T-helper 9 cell (primary cell): ENCODE results near the gene L2HGDH.
"Not testable (repeated sequence)": the region's sequence is repeated elsewhere in the genome, so short reads cannot be mapped to it uniquely, and the experiment has no call there.

ENCODE experiments used
- DNase-seq: peaks from one replicate; pipeline ENCODE4 v3.0.0-alpha.2; 2020
- total RNA-seq, 2 donors: gene quantifications; one replicate each; lab custom pipeline; 2026; lab: John Stamatoyannopoulos, UW

L2HGDH gene
- total RNA-seq = 2.2 to 5.1 reads per million in 2 donors

DNA sequence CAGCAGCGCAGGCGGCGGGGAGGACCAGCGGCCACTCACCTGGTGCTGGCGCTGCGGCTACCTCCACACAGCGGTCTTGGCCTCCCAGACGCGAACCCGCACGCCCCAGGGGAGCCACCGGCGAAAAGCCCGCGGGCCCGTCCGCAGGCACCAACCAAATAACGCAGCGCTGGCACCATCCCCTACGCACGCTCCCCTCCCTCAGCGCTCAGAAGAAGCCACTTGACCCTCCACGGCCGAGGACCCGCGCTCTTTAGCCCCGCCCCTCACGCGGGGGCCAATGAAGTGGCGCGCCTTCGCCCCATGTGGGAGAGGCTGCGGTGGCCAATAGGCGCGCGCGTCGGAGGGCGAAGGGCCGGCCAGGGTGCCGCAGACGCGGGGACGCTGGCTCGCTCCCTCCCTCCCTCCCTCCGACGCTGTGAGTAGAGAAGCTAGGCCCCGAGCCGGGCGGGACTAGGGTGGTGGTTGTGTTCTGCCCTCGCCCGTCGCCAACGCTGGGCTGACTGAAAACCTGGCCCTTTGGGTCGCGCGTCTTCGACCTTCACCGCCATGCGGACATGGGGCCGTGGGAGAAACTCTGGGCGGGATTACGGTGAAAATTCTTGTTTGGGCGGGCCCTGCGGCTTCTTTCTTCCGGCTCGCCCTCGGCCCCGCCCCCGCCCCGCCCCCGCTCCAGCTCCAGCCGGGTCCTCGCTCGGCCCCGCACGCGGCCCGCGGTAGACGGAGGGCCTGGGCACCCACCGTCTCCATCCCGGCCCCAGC lies at the start of gene L2HGDH, which contains the start of gene DMAC2L:
Gene L2HGDH (minus strand): TSS at position 258 of the 762 bp plus-strand sequence. CDS start 79 bp downstream, at position 179.
Gene DMAC2L (plus strand): TSS at position 353 of the 762 bp plus-strand sequence. CDS start 9,164 bp downstream, outside the sequence.
- DNase-seq = peak; percentile 80

DNA sequence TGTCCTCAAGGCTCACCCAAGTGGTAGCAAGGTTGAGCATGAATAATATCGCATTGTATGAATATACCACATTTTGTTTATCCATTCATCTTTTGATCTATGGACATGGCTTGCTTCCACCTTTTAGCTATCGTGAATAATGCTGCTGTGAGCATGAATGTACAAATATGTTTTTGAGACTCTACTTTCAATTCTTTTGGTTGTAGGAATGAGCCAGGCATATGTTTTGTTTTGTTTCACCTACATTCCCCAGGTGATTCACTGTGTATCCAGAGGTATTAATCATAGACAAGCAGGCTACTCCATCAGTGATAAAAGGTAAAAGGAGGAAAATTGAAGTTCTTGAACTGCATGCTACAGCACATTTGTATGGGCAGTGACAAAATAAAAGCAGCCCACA lies 48.8 kb upstream of the L2HGDH start:
- no peak for DNase-seq

DNA sequence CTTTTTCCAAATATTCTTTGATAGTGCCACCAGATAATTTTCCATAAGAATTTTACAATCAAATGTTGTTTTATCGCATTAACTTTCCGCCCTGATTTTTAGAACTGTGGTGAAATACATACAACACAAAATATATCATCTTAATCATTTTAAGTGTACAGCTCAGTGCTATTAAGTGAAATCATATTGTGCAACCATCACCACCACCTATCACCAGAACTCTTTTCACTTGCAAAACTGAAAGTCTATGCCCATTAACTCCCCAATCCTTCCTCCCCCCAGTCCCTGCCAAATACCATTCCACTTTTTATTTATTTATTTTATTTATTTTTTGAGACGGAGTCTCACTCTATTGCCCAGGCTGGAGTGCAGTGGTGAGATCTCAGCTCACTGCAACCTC lies 48.1 kb upstream of the L2HGDH start:
- no peak for DNase-seq

DNA sequence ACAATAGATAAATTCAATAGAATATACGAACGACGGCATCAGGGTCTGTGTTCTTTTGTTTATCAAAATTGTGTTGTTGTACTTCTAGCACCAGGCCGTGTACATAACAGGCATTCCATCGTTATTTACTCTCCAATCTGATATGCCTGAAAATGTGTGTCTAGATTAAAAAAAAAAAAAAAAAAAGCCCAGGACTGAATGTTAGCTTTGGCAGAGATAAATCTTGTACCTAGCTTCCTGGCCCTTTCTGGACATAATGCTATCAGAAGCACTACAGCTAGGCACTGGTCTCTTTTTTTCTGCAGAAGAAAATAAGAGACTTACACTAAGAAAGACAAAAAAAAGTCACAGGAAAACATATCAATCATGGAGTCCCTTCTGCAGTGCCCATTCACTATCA lies 47.6 kb upstream of the L2HGDH start:
- no peak for DNase-seq

DNA sequence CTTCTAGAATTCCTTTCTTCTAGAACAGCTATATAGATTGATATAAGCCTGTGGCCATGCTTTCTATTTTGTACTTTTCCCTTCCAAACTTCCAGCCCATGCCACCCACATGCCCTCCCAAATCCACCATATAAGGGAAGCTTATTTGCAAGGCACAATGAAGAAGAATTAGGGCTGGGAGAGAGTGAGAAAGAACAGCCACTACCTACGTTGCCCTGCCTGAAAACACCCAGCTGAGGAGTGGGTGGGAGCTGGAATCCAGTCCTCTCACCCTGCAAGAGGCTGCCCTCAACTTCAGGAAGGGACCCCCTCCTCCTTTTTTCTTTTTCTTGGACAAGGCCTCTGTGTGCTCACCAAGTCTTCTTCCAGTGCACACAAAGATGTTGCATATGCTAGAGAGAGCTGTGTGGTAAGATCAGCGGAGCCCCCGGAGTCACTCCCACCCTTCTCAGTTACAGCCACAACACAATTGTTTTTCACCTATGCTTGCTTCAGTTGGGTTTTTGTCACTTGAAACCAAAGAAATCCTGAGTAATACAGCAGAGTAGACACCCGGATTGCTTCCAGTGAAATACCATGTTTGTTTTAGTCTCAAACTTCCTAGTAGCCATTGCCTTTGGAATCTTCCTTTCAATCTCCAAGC lies 45.8 kb upstream of the L2HGDH start:
- DNase-seq = no peak

DNA sequence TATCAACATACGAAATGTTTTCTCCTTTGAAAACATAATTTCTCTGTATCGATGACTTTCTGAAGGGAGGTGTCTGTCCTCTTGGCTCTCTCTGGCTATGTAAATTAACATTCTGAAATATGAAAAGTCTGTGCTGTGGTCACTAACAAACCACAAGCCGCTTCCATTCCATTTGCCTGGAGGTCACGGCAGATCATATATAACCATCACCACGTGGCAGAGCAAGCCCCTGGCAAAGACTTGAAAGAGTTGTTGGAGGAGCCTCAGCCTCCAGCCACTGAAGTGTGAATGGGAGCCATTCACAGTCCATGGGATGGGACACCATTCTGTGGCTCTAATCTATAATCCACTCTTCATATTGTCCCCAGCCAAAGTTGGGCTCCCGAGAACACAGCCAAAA lies 45.1 kb upstream of the L2HGDH start:
- DNase-seq = no peak

DNA sequence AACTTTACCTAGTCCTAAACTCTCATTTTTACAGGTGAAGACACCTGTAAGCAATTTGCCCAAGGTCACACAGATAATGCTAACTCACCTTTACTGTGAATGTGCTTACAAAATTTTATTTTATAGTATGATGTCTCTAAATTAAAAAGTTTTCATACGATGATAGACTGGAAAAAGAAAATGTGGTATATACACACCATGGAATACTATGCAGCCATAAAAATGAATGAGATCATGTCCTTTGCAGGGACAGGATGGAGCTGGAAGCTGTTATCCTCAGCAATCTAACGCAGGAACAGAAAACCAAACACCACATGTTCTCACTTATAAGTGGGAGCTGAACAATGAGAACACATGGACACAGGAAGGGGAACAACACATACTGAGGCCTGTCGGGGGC lies 44.3 kb upstream of the L2HGDH start:
- not testable (repeated sequence) for DNase-seq

DNA sequence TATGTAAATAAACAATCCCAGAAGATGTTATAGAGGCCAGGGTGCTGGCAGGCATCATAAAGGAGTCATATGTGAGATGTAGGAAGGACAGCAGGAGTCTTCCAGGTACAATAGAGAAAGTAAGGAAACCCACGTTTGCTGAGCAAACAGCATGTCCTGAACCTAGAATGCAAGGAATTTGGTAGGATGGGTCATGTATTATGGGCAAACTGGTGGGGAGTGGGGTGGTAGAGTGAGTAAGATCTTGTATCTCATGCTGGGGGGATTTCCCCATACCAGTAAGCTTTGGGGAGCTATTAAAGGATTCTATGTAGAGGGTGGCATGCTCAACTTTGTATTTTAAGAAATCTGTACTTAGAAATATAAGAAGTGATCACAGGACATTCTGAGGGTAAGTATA lies 43.7 kb upstream of the L2HGDH start:
- DNase-seq = no peak

DNA sequence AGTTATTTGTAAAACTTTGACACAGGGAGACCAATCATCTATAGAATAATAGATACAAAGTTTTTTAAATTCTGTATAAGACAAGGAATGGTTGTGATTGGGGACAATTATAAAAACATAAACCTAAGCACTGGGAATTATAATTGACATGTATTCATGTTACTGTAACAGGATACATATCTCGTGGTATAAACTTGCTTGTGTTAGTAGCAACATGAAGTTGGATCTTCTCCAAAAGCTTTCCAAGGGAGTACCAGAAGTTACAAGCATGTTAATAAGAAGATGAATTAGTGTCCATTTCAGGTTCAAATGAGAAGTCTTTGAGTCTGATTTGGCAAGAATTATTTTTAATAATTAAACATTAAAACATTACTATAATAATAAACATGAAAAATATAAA lies 42.5 kb upstream of the L2HGDH start:
- DNase-seq = no peak

DNA sequence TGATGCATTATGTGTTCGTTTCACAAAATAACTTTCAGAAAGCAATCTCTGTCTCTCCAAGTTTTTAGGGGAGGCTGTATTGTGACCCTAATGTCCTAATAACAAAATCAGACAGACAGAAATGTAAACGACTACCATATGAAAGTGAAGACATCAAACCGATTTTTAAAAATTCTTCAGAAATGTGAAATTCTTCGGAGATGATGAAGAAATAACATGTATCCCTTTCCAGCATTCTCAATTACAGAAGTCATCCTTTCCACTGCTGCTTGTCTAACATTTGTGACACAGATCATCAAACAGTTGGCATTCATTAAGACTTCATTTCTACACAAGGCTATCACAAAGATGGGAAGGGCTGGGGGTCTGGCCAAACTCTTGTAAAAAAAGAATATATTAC lies 41.1 kb upstream of the L2HGDH start:
- no peak for DNase-seq

DNA sequence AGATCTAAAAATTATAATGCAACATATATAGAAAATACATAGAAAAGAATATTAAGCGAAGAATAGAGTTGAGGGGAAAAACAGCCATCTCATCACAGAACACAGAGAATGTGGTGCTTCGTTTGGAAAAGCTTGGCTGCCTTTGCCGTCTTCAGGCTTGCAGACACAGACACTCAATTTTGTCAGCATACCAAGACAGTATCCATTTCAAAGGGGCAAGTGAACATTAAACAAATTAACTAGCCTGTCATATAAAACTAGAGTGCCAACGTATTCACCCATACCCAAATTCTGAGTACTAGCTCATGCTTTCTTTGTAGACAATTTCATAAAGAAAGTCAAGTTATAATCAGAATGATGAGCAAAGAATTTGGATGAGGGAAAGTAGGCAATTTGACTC lies 40.6 kb upstream of the L2HGDH start:
- no peak for DNase-seq

DNA sequence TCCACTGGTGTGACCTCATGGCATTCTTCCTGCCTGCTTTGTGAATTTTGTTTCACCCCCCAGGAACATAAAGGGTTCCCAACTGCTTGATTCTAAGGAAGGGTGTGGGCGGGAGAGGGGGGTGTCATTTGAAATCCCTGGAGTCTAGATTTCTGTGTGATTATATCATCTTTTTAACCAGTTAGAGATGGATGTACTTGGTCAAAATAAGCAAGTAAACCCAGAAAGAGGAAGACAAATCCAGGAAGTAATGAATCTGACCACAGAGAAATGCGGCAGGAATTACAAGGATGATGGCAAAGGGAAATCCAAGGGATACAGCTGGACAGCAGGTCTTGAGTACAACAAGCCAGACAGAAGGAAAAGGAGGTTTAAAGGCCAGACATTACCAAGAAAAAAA lies 38.9 kb upstream of the L2HGDH start:
- DNase-seq = no peak

DNA sequence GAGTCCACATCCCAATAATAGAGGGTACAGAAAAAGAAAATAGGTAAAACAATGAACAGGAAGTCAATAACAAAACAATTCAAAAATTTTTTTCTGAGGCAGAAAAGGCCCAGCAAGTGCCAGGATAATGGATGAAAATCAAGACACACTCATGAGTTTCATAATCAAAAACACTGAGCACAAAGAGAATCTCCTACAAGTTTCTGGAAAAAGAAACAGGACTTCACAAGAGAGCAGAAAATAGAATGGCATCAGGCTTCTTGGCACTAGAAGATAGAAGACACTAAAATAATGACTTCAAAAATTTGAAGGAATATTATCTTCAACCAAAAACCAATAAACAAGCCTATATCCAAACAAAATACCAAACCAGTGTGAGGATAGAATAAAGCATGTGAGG lies 36.9 kb upstream of the L2HGDH start:
- DNase-seq = no peak

DNA sequence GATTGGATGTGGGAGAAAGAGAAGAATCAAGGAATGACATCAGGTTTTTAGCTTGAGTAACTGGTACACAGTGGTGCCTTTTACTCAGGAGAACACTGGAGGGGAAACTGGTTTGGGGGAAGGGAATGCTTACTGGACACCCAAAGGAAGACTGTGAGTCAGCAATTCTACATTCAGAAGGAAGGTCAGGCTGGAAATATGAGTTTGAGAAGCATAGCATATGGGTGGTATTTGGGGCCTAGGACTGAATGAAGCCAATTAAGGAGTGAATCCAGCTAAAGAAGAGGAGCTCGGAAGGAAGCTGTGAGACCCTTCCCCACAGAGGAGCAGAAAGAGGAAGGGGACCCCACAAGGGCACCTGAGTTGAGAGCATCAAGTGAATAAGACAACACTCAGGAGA lies 35.5 kb upstream of the L2HGDH start:
- DNase-seq = no peak

DNA sequence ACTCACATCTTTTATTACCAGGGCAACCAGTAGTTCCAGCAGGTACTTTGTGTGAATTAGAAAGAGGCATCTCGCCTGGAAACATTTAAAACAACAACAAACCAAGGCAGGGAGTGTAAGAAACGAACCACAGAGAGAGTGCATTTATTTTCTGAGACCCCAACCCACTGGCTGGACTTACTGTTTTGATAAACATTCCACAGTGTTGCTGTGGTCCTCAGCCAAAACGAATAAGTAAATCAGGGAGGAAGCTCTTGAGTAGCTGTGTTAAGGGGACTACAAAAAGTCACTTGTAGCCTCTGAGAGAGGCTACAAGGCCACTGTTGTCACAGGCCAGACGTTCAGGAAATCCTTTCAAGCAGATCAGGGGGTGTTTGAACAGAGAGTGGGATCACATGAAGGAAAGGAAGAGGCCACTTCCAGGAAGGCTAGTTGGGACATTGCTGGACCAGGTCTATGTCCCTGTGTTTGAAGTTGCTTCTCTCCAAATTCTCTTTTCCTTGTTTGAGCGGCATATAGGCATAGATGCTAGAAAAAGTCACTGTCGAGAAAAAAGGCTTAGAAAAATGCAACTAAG lies 33.9 kb upstream of the L2HGDH start:
- DNase-seq = no peak

DNA sequence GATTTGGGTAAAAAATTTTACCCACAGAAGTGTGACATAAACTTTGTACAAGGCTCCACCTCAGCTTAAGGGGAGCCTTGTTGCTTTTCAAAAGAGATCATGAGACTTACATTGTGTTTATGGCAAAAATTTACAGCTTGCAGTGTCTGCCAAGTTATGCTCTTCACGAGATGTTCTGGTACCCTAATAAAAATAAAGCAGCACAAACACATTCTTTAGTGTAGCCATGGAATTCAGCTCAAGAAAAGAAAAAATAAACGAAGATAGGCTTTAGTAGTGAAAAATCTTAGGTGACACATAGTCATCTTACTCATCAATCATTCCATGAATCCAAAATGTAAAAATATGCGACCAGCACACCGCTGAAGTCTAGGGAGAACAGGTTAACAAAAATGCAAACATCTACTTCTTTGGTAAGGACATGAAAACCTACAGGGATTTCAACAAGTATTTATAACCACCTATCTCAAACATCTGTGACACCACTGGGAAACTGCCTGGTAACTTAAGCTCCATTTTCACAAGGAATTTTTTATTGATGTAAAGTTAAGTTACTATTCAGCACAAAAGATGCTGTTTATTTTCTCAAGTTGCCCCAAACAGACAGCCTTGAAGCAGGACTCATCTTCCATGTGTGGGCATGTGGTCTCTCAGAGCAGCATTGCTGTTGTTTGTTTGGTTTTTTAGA lies 33.0 kb upstream of the L2HGDH start:
- no peak for DNase-seq

DNA sequence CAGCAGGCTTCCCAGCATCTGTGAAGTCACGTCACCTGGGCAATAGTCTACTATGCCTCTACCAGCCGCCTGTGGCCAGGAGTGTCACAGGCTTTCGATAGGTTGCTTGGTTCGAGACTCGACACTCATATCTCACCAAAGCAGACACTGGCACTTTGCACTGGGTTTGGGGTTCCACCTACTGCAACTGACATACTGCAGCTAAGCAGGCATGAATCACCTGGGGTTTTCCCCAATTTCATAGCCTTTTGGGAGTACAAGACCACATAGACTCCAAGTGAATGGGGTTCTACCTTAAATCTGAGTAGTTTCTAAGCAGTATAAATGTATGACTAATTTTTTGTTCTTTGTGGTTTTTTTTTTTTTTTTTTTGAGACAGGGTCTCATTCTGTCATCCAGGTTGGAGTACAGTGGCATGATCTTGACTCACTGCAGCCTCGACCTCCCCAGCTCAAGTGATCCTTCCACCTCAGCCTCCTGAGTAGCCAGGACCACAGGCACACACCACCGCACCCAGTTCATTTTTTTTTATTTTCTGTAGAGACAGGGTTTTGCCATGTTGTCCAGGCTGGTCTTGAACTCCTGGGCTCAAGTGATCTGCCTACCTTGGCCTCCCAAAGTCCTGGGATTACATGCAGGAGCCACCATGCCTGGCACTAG lies 32.2 kb upstream of the L2HGDH start:
- no peak for DNase-seq

DNA sequence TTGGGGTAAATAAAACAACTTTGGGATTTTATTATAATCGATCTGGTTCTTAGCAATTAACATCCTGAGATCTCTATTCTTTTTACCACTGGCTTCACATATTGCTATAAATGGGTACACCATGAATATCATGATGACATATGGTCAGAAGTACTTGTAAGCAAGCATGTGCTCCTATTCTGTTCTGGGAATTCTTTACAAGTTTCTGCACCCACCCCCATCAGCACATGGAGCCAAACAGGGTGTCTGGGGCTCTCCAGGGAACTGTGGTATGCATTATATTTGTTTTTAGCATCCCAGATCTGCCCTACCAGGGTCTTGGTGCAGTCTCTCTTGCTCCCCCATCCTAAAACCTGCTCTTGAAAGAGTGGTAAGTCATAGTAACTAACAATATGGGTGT lies 31.4 kb upstream of the L2HGDH start:
- no peak for DNase-seq

DNA sequence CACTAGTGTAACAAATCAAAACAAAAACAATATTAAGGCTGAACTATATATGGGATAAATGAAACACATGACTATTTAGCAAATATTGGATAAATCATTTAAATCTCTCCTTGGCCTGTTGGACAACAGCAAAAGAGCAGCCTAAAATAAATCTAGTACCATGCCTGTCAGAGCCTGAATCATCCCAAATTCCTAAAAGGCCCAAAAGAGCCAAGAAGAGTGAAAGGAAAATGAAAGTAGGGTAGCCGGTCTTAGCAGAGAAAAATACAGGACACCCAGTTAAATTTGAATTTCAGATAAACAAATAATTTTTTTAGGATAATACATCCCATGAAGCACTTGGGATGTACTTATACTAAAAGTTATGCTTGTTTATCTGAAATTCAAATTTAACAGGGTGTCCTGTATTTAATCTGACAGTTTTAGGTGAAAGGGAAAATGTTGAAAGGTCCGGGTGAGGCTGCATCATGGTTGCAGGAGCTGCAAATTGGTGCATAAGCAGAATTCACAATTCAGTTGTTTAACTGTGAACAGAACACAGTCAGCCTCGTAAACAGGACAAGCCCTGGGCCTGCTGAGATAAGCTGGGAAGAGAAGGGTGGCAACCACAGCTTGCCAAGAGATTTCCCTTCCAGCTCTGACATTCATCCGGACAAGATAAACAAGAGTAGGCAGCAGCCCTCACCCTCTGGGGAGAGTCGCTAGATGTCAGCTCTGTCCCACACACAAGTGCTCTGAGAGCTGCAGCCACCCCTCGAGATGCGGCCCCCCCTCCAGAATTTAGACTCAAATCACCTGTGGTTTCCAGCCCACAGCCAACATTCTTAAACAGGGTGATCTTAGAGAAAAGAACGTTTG lies 30.4 kb upstream of the L2HGDH start:
- DNase-seq = no peak

DNA sequence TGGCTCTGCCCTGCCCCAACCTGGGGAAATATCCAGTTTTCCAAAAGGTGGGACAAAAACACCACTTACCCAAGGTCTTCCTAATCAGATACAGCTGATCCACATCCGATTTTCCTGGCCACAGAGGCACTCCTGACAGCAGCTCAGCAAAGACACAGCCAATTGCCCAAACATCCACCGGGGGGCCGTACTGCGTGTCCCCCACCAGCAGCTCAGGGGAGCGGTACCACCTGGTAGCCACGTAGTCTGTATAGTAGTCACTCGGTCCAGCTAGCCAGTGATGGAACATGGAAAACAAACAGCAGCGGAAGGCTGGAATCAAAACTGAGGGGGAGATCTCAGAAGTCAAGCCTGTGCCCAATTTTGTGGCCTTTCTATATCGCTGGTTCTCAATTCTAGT lies 28.9 kb upstream of the L2HGDH start:
- DNase-seq = no peak

DNA sequence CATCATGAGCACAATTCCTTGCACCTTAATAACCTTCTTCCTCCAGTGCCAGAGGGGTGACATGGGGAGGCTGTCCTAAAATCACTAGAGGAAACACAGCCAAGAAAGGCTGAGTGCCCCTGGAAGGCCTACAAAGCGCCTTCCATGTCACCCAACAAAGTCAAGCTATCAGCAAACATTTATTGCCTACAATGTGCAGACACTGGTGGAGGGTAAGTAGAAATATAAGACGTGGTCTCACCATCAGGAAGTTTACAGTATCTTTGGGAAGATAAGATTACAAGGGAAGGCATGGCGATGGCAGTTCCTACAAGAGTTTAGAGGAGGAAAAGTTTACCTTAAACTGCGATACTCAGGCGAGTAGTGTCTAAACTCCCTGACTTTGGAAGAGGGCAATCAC lies 28.0 kb upstream of the L2HGDH start:
- DNase-seq = no peak
